ENCODE data around the gene DTNA.
"Not testable (repeated sequence)": the region's sequence is repeated elsewhere in the genome, so short reads cannot be mapped to it uniquely, and the experiment has no call there.

DTNA gene

GRCh38 chr18:34904994-34905393 lies 194.9 kb downstream of the DTNA start:
- DNase-seq (ENCODE audit: low read depth): no peak

GRCh38 chr18:34906985-34907384 lies 196.9 kb downstream of the DTNA start:
- DNase-seq (ENCODE audit: low read depth): not testable (repeated sequence)

GRCh38 chr18:34909637-34910364 lies 199.7 kb downstream of the DTNA start:
- DNase-seq (ENCODE audit: low read depth): no peak

- no peak for DNase-seq (ENCODE audit: low read depth)
These were observed 201.0 kb downstream of the DTNA start for GRCh38 chr18:34911081-34911480.

GRCh38 chr18:34911661-34912384 lies 201.7 kb downstream of the DTNA start:
- no peak for DNase-seq (ENCODE audit: low read depth)

GRCh38 chr18:34913837-34914661 lies 204.0 kb downstream of the DTNA start:
- no peak for DNase-seq (ENCODE audit: low read depth)

- no peak for DNase-seq (ENCODE audit: low read depth)
These were observed 204.9 kb downstream of the DTNA start for GRCh38 chr18:34915046-34915445.

- DNase-seq (ENCODE audit: low read depth): not testable (repeated sequence)
These were observed 206.4 kb downstream of the DTNA start for GRCh38 chr18:34916539-34916938.

- DNase-seq (ENCODE audit: low read depth): no peak
These were observed 208.8 kb downstream of the DTNA start for GRCh38 chr18:34918856-34919255.

- DNase-seq (ENCODE audit: low read depth): no peak
These were observed 211.1 kb downstream of the DTNA start for GRCh38 chr18:34921226-34921625.

- no peak for DNase-seq (ENCODE audit: low read depth)
These were observed 211.8 kb downstream of the DTNA start for GRCh38 chr18:34921811-34922385.

GRCh38 chr18:34922594-34922993 lies 212.5 kb downstream of the DTNA start:
- not testable (repeated sequence) for DNase-seq (ENCODE audit: low read depth)

- DNase-seq (ENCODE audit: low read depth): no peak
These were observed 213.8 kb downstream of the DTNA start for GRCh38 chr18:34923911-34924310.

GRCh38 chr18:34926683-34927082 lies 216.6 kb downstream of the DTNA start:
- DNase-seq (ENCODE audit: low read depth): no peak

- no peak for DNase-seq (ENCODE audit: low read depth)
These were observed 218.1 kb downstream of the DTNA start for GRCh38 chr18:34928088-34928753.

GRCh38 chr18:34928754-34929335 lies 218.7 kb downstream of the DTNA start:
- no peak for DNase-seq (ENCODE audit: low read depth)

GRCh38 chr18:34929336-34929780 lies 219.3 kb downstream of the DTNA start:
- DNase-seq (ENCODE audit: low read depth): no peak

- no peak for DNase-seq (ENCODE audit: low read depth)
These were observed 222.3 kb downstream of the DTNA start for GRCh38 chr18:34932363-34932762.

- DNase-seq (ENCODE audit: low read depth): no peak
These were observed 222.8 kb downstream of the DTNA start for GRCh38 chr18:34932792-34933466.

GRCh38 chr18:34933909-34934661 lies 224.0 kb downstream of the DTNA start:
- no peak for DNase-seq (ENCODE audit: low read depth)

Measured in activated gamma-delta T cell treated with anti-CD3 and anti-CD28 coated beads, Interleukin-2, amount 50 U/mL, for 16 hours (primary cell).